Measurements from ENCODE around the gene IL4I1. TPM values are rescaled to one million over a fixed set of nuclear protein-coding genes. Genes with fewer than 3 reads are reported as not detected.
A peak's percentile ranks its signal among the peaks of the same experiment; 100 is the strongest.
"Not testable (repeated sequence)": the region's sequence is repeated elsewhere in the genome, so short reads cannot be mapped to it uniquely, and the experiment has no call there.

Gene IL4I1
- polyA plus RNA-seq (ENCODE audit: insufficient read length in 3 of 3): 1 to 10 TPM; 3.2 to 3.5 (median 3.2) TPM

- DNase-seq (ENCODE audit: low read depth in 3 of 3, low spot score in 2 of 3): no peak
These were observed at the start of gene IL4I1 for GRCh38 chr19:49896863-49897621. TSS of gene IL4I1 (minus strand) at chr19:49896887. CDS start at chr19:49896160, 727 bp downstream.

GRCh38 chr19:49946415-49946814, 49.7 kb upstream of the IL4I1 start:
- DNase-seq (ENCODE audit: low read depth in 3 of 3, low spot score in 2 of 3): no peak

- DNase-seq (ENCODE audit: low read depth in 3 of 3, low spot score in 2 of 3): not testable (repeated sequence)
These were observed 47.9 kb upstream of the IL4I1 start for GRCh38 chr19:49944567-49944966.

GRCh38 chr19:49940482-49940791, 43.8 kb upstream of the IL4I1 start:
- no peak for DNase-seq (ENCODE audit: low read depth in 3 of 3, low spot score in 2 of 3)

GRCh38 chr19:49939721-49940481, 43.2 kb upstream of the IL4I1 start:
- DNase-seq (ENCODE audit: low read depth in 3 of 3, low spot score in 2 of 3): no peak

- no peak for DNase-seq (ENCODE audit: low read depth in 3 of 3, low spot score in 2 of 3)
These were observed 42.0 kb upstream of the IL4I1 start for GRCh38 chr19:49938662-49939061.

GRCh38 chr19:49937750-49938381, 41.2 kb upstream of the IL4I1 start:
- peak in 1 of 3 donors; percentile 56 for DNase-seq (ENCODE audit: low read depth in 3 of 3, low spot score in 2 of 3)

GRCh38 chr19:49936549-49936948, 39.9 kb upstream of the IL4I1 start:
- no peak for DNase-seq (ENCODE audit: low read depth in 3 of 3, low spot score in 2 of 3)

GRCh38 chr19:49933643-49934042, 37.0 kb upstream of the IL4I1 start:
- no peak for DNase-seq (ENCODE audit: low read depth in 3 of 3, low spot score in 2 of 3)

- no peak for DNase-seq (ENCODE audit: low read depth in 3 of 3, low spot score in 2 of 3)
These were observed 36.0 kb upstream of the IL4I1 start for GRCh38 chr19:49932731-49933131.

GRCh38 chr19:49932041-49932451, 35.4 kb upstream of the IL4I1 start:
- no peak for DNase-seq (ENCODE audit: low read depth in 3 of 3, low spot score in 2 of 3)

- DNase-seq (ENCODE audit: low read depth in 3 of 3, low spot score in 2 of 3): no peak
These were observed 34.8 kb upstream of the IL4I1 start for GRCh38 chr19:49931293-49932040.

GRCh38 chr19:49930483-49931011, 33.9 kb upstream of the IL4I1 start:
- no peak for DNase-seq (ENCODE audit: low read depth in 3 of 3, low spot score in 2 of 3)

GRCh38 chr19:49929611-49930482, 33.2 kb upstream of the IL4I1 start:
- peak; percentile 88 to 91 (median 88) for DNase-seq (ENCODE audit: low read depth in 3 of 3, low spot score in 2 of 3)

GRCh38 chr19:49929121-49929610, 32.5 kb upstream of the IL4I1 start, which contains the start of the genes ATF5 and NUP62:
TSS of gene ATF5 (plus strand) at chr19:49929205. CDS start at chr19:49930851, 1,646 bp downstream.
TSS of gene NUP62 (minus strand) at chr19:49929504. CDS start at chr19:49909807, 19,697 bp downstream.
- peak; percentile 81 to 86 (median 84) for DNase-seq (ENCODE audit: low read depth in 3 of 3, low spot score in 2 of 3)

GRCh38 chr19:49927526-49928264, 31.0 kb upstream of the IL4I1 start:
- no peak for DNase-seq (ENCODE audit: low read depth in 3 of 3, low spot score in 2 of 3)

GRCh38 chr19:49926515-49926914, 29.8 kb upstream of the IL4I1 start:
- DNase-seq (ENCODE audit: low read depth in 3 of 3, low spot score in 2 of 3): no peak

GRCh38 chr19:49925486-49925885, 28.8 kb upstream of the IL4I1 start:
- no peak for DNase-seq (ENCODE audit: low read depth in 3 of 3, low spot score in 2 of 3)

- not testable (repeated sequence) for DNase-seq (ENCODE audit: low read depth in 3 of 3, low spot score in 2 of 3)
These were observed 28.2 kb upstream of the IL4I1 start for GRCh38 chr19:49924881-49925210.

Data from right renal cortex interstitium (tissue), 3 donors.